GM19468 (cell line): Measurements from ENCODE around the gene RTP3.
"Not testable (repeated sequence)": the region's sequence is repeated elsewhere in the genome, so short reads cannot be mapped to it uniquely, and the experiment has no call there.

Source experiments
- ATAC-seq: cut with Tn5 transposase; IDR thresholded peaks from one replicate; pipeline ENCODE4 v1.9.1; 2021; ENCODE audit warnings: mild to moderate bottlenecking, moderate library complexity, moderate number of reproducible peaks; ENCODE audit not compliant: unreplicated experiment; ENCODE audit errors: extremely low read depth

The RTP3 gene

GRCh38 chr3:46512191-46512749, 14.5 kb downstream of the RTP3 start:
- no peak for ATAC-seq

- ATAC-seq: no peak
Measured at GRCh38 chr3:46516521-46516920, 18.7 kb downstream of the RTP3 start.

- ATAC-seq: no peak
Measured at GRCh38 chr3:46517016-46517783, 19.4 kb downstream of the RTP3 start.

GRCh38 chr3:46517784-46518181, 20.0 kb downstream of the RTP3 start:
- no peak for ATAC-seq

- ATAC-seq: no peak
Measured at GRCh38 chr3:46519952-46520351, 22.2 kb downstream of the RTP3 start.

- ATAC-seq: no peak
Measured at GRCh38 chr3:46520531-46520930, 22.8 kb downstream of the RTP3 start.

GRCh38 chr3:46521096-46521495, 23.3 kb downstream of the RTP3 start:
- no peak for ATAC-seq

GRCh38 chr3:46522201-46522600, 24.4 kb downstream of the RTP3 start:
- ATAC-seq: not testable (repeated sequence)

GRCh38 chr3:46523556-46523955, 25.8 kb downstream of the RTP3 start:
- ATAC-seq: no peak

GRCh38 chr3:46524008-46524407, 26.2 kb downstream of the RTP3 start:
- ATAC-seq: no peak

GRCh38 chr3:46524832-46525231, 27.1 kb downstream of the RTP3 start:
- no peak for ATAC-seq

GRCh38 chr3:46527239-46527638, 29.5 kb downstream of the RTP3 start:
- ATAC-seq: no peak

GRCh38 chr3:46533091-46533490, 35.3 kb downstream of the RTP3 start:
- ATAC-seq: no peak

GRCh38 chr3:46535746-46536145, 38.0 kb downstream of the RTP3 start:
- no peak for ATAC-seq

GRCh38 chr3:46536758-46537157, 39.0 kb downstream of the RTP3 start:
- ATAC-seq: no peak

GRCh38 chr3:46537316-46537715, 39.5 kb downstream of the RTP3 start:
- no peak for ATAC-seq

GRCh38 chr3:46537779-46538178, 40.0 kb downstream of the RTP3 start:
- no peak for ATAC-seq

GRCh38 chr3:46538425-46538802, 40.6 kb downstream of the RTP3 start:
- not testable (repeated sequence) for ATAC-seq

- peak; percentile 70 for ATAC-seq
Measured at GRCh38 chr3:46538803-46539442, 41.1 kb downstream of the RTP3 start.

- no peak for ATAC-seq
Measured at GRCh38 chr3:46539443-46540005, 41.7 kb downstream of the RTP3 start.

GRCh38 chr3:46540550-46540949, 42.8 kb downstream of the RTP3 start:
- ATAC-seq: no peak
